CD8-positive, alpha-beta memory T cell (primary cell): ENCODE measurements around the gene FGF13. TPM values are rescaled to one million over a fixed set of nuclear protein-coding genes. Genes with fewer than 3 reads are reported as not detected.

Source experiments
- CTCF ChIA-PET: fragments of 350-600 bp; sonication (Branson Sonifier 250); formaldehyde crosslinking; loops from one replicate; lab custom pipeline; 2021; ENCODE audit warnings: antibody characterized with exemption; lab: Charles Lee
- POLR2A ChIA-PET: fragments of 350-600 bp; sonication (Branson Sonifier 250); formaldehyde crosslinking; loops from one replicate; lab custom pipeline; 2021; ENCODE audit warnings: antibody characterized with exemption; lab: Charles Lee
- DNase-seq, 5 donors: peaks; one replicate each; pipeline versions ENCODE4 v3.0.0 to v3.0.0-alpha.2; 2020 to 2022; ENCODE audit warnings: mixed read lengths in 1 of 5
- H3K27ac ChIP-seq: one replicate; pipeline ENCODE4 v1.7.0; 2013; ENCODE audit warnings: low read depth, mild to moderate bottlenecking, low read length, moderate library complexity
- H3K27me3 ChIP-seq: 2 replicates; pipeline ENCODE4 v1.7.0; 2013; ENCODE audit warnings: low read length, mild to moderate bottlenecking; ENCODE audit not compliant: insufficient read depth, poor library complexity, severe bottlenecking
- H3K36me3 ChIP-seq: 2 replicates; pipeline ENCODE4 v1.7.0; 2013; ENCODE audit warnings: mild to moderate bottlenecking, low read length, moderate library complexity; ENCODE audit not compliant: insufficient read depth
- H3K4me1 ChIP-seq: 2 replicates; pipeline ENCODE4 v1.7.0; 2013; ENCODE audit warnings: mild to moderate bottlenecking, low read length, moderate library complexity; ENCODE audit not compliant: insufficient read depth
- H3K4me3 ChIP-seq: 2 replicates; pipeline ENCODE4 v1.7.0; 2013; ENCODE audit warnings: mild to moderate bottlenecking, low read length
- H3K9me3 ChIP-seq: 2 replicates; pipeline ENCODE4 v1.7.0; 2013; ENCODE audit warnings: mild to moderate bottlenecking, low read length
- H3K27ac Mint-ChIP-seq, 8 donors: one replicate each; pipeline ENCODE4 v1.8.0; 2020 to 2021; ENCODE audit warnings: mixed read lengths in 8 of 8, mild to moderate bottlenecking in 6 of 8, inconsistent platforms in 3 of 8, moderate library complexity in 3 of 8
- H3K27me3 Mint-ChIP-seq, 2 donors: one replicate each; pipeline ENCODE4 v1.8.0; 2020 to 2021; ENCODE audit warnings: mixed read lengths in 2 of 2, mild to moderate bottlenecking in 1 of 2, moderate library complexity in 1 of 2
- H3K36me3 Mint-ChIP-seq, 3 donors: one replicate each; pipeline ENCODE4 v1.8.0; 2020 to 2021; ENCODE audit warnings: mixed read lengths in 3 of 3, inconsistent platforms in 1 of 3, mild to moderate bottlenecking in 1 of 3
- H3K4me1 Mint-ChIP-seq, 3 donors: one replicate each; pipeline ENCODE4 v1.8.0; 2020 to 2021; ENCODE audit warnings: mixed read lengths in 3 of 3, inconsistent platforms in 1 of 3, mild to moderate bottlenecking in 1 of 3
- H3K4me3 Mint-ChIP-seq, 7 donors: one replicate each; pipeline ENCODE4 v1.8.0; 2020 to 2021; ENCODE audit warnings: mixed read lengths in 7 of 7, mild to moderate bottlenecking in 6 of 7, moderate library complexity in 4 of 7, inconsistent platforms in 2 of 7
- H3K9me3 Mint-ChIP-seq, 5 donors: one replicate each; pipeline ENCODE4 v1.8.0; 2020 to 2022; ENCODE audit warnings: mixed read lengths in 5 of 5, mild to moderate bottlenecking in 3 of 5, moderate library complexity in 2 of 5, inconsistent platforms in 1 of 5
- polyA plus RNA-seq: library from polyadenylated mRNA; unstranded; fragments of 300-500 nt; fragmentation: Illumina TruSeq; gene quantifications from one replicate; pipeline ENCODE4 v1.2.3, GENCODE V29; 2021
- total RNA-seq, 2 experiments: library from RNA; stranded (reverse); gene quantifications; one replicate each; pipeline ENCODE4 v1.2.3, GENCODE V29; 2021

Gene FGF13
- total and polyA plus RNA-seq, 3 experiments from 2014 or later = not detected

DNA sequence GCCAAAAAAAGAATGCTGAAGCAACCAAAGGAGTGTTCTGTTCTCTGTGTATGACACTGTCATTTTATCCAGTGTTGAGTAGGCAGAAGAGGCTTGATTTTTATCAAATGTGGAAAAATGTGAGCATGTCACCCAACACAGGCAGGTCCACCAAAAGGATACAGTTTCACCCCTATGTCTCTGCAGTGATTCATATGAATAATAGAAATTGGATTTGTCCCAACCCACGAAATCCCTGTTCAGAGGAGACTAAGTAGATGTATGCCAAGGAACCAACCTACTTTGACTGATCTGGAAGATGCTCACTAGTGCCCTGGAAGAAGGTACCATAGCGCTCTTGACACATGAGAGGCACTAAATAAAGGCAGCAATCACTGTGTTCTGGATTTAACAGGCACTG lies 72.5 kb downstream of the FGF13 start:
- ChIA-PET CTCF (no interaction called here), POLR2A (no interaction called here)
- Histone ChIP-seq H3K36me3 (no peaks in the 10 kb centered on the region), H3K27ac (no peak overlapping the region), H3K27me3 (no peaks in the 10 kb centered on the region), H3K4me1 (no peaks in the 10 kb centered on the region), H3K4me3 (no peak overlapping the region), H3K9me3 (no peaks in the 10 kb centered on the region)
- Mint-ChIP-seq H3K4me1 (no peaks in the 10 kb centered on the region), H3K36me3 (no peaks in the 10 kb centered on the region), H3K4me3 (no peak overlapping the region), H3K27ac (no peak overlapping the region), H3K27me3 (peaks cover 0 to 5% of the 10 kb centered on the region in 2 donors), H3K9me3 (no peaks in the 10 kb centered on the region)
- no peak for DNase-seq
